Suppressor macrophage (primary cell): ENCODE data around the gene UGT2A3.
"Not testable (repeated sequence)": the region's sequence is repeated elsewhere in the genome, so short reads cannot be mapped to it uniquely, and the experiment has no call there.

Experiments used
- DNase-seq, 4 experiments: peaks; one replicate each; pipeline ENCODE4 v3.0.0-alpha.2; 2020 to 2022
- total RNA-seq, 17 experiments: gene quantifications; one replicate each; lab custom pipeline; 2026; ENCODE audit warnings: mixed read lengths in 6 of 17, inconsistent platforms in 3 of 17; lab: John Stamatoyannopoulos, UW

UGT2A3 gene
- total RNA-seq = 0 to 0.55 (median 0) reads per million in 17 experiments

DNA sequence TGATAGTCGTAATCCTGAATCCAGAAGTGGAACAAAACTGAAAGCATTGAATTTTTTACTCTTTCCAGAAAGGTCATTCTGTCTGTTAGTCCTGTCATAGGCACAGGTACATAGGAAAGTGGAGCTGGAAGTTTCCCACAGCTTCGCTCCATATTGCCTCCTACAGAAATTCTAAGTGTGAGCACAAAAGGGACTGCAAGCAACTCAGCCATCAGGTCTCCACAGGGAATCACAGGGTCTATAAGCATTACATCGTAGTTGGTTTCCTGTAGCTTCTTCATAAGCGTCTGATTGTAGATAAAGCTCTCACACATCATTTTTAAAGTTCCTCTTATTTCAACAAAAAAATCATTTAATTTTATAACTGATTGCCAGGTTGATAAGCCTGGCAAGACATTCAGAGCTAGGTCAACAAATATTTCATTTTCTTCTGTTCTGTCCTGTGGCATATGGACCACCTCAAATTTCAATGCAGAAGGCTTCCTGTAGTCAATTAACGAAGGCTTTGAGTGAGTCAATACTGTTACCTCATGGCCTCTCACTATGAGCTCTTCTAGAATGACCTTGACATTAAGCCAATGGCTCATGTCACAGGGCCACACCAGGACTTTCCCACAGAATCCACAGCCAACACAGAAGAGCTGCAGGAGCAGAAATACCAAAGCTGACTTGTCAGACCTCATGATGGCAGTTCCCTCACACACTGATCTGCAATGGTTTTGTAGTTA lies at the start of gene UGT2A3:
TSS of gene UGT2A3 (minus strand) at position 727 of the 728 bp plus-strand sequence. CDS start at position 683, 44 bp downstream.
- no peak for DNase-seq

DNA sequence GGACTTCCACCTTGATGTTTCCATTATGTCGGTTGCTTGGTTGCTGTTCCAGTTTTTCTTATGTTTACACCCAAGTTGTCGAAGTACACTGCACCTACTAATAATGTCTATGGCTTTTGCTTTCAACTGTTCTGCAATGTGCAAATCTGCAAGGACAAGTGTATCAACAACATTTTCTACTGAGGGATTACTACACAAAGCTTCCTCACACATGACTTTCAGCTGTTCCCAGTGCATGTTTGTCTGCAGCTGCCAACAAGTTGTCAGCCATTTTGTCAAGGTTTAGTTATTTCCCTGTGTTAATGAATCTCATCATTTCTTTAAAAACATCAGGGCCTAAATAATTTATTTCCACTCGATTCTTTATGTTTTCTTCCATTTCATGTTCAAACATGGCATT lies 45.4 kb upstream of the UGT2A3 start:
- DNase-seq = no peak

DNA sequence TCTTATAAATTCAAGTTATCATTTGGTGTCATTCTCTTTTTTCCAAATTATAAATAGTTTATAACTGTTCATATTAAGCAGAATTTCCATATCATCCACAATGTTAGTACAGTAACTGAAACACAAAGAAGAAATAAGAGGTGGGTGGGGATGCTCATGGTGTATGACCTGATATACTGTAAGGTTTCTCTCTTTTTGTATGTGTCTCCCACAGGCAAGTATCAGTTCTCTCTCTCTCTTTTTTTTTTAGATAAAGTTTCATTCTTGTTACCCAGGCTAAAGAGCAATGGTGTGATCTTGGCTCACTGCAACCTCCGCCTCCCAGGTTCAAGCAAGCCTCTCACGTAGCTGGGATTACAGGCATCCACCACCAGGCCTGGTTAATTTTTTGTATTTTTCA lies 43.7 kb upstream of the UGT2A3 start:
- DNase-seq = no peak

DNA sequence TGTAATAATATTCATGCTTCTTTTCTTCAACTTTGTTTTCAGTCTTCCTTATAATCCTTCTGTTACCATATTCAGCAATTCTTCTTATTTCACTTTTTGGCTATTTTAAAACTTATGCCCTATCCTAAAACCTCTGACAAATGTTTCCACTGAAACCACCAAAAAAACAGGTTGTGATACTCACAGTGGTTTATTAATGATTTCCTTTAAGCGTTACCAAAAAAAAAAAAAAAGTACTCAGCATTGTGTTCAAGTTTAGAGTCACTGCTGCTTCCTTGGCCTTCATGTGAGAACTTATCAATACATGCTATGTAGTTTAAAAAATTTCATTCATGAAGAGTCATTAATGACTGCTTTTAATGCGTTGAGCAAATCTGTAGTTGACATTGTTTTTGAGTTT lies 35.4 kb upstream of the UGT2A3 start:
- no peak for DNase-seq

DNA sequence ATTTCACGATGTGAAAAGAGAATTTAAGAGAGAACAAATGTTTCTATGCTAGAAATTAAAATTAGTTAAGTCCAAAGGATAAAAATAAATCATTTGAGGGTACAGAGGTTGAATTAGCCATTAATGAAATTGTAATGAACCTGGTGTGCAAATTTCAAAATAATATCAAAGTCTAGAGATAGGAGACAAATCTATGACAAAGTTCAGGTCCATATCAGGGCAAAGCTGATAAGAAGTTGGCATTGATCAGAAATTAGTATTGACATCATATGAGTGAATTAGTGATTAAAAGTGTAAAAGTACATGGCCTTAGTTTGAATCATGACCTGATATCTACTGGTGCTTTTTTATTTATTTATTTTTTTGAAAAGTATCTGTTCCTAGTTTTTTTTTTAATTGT lies 33.8 kb upstream of the UGT2A3 start:
- no peak for DNase-seq

DNA sequence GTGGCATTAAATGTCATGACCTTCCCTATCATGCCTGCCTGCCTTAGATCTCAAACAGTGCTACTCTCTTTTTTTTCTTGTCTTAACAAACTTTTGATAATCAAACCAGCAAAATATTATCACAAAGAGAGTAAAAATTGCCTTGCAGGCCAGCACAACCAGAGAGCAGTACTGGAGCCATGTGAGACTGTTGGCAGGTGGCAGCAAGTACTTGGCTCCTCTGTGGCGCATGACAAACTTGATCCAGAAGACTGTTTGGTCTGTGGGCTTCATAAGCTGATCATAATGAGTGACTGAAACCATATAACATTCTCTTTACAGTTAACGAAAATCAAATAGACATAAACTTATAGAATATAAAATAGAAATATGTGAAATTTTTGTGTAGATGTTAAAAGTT lies 33.3 kb upstream of the UGT2A3 start:
- DNase-seq = no peak

GRCh38 chr4:68963374-68963773 lies 11.8 kb upstream of the UGT2A3 start:
- DNase-seq = no peak

- no peak for DNase-seq
Observed at GRCh38 chr4:68962868-68963267, 11.3 kb upstream of the UGT2A3 start.

DNA sequence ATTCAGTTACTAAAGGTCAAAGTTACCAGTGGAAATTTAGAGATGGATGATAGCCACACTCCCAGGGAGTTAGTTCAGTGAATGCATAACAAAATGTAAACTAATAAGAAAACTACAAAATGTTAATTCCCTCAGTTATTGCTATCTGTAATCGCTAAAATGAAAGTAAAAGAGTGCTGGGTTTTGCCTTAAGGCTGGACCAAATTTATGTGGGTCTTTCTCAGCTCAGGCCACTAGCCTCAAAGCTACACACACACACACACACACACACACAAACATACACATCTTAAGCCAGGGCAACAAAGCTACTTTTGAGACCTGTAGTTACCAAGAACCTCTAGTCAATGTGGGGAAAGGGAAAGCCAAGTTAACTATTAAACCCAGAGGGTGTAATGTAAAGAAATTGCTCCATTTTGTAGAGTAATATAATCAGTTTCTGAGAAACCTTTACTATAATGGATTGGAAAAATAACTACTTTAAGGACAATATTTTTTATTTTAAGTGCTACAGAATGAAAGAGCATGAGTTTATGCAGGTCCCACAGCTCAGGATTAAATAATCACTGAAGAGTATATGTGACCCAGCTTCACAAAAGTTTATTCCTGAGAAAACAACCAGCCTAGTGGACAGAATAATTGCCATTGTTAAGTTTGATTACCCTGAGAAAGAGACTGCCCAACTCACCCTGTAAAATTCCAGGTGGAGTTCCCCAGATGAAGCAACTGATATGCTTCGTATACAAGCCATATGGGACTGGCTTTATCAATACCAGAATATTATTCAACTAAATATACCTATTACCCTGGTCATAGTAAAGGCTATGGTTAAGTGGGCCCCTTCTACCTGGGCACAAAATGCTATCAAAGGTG lies 8.9 kb upstream of the UGT2A3 start:
- no peak for DNase-seq

- DNase-seq = not testable (repeated sequence)
Observed at GRCh38 chr4:68959085-68959484, 7.5 kb upstream of the UGT2A3 start.

DNA sequence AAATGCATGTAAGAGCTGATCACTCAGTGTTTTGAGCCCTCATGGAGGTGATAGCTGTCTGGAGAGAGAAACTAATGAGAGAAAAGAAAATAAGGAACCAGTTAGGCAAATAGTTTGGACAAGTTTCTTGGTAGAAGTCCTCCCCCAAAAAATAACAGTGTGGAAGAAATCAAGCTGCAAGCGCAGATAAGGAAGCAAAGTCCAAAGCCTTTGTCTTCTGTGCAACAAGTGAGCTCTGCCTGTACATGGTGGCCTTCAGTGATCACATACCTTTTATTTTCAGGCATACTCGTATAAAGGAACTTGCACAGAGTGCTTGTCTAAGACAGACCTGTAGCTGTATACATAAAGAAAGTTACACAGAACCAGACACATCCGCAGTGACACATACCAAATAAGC lies 2.5 kb upstream of the UGT2A3 start:
- DNase-seq = no peak

GRCh38 chr4:68953056-68953596 lies 1.5 kb upstream of the UGT2A3 start:
- DNase-seq = no peak

DNA sequence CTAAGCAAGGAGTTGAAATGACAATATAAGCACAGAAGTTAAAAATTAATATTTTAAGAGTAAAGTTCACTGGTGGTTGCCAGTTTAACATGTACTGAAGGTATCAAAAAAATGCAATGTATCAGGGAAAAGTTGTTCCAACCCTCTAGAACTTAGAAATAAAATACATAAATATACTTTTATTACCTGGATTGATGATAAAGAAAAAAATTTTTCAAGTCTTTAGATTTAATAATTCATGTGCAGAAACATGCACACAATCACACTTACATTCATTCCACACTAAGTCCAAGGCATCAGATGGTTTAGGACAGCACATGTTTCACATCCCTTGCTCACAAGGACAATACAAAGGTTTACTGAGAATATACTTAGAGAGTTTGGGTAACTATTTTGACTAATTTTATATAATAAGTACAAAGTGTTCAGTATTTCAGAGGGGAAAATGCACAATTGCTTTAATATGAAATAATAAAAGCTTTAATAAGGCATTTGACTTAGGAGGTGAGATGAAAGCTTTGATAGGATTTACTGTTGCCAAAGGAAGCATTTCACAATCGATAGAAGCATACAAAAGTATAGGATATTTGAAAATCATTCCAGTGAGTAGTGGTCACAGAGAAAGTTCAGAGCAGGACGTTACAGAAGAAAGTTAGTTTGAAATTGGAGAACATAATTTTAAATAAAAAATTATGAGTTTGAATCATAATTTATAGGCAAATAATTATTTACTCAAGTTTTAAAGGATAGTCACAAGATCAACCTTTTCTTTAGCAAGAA lies 392 bp upstream of the UGT2A3 start:
- DNase-seq = no peak

GRCh38 chr4:68950033-68950432 lies 1.6 kb downstream of the UGT2A3 start:
- DNase-seq = no peak

DNA sequence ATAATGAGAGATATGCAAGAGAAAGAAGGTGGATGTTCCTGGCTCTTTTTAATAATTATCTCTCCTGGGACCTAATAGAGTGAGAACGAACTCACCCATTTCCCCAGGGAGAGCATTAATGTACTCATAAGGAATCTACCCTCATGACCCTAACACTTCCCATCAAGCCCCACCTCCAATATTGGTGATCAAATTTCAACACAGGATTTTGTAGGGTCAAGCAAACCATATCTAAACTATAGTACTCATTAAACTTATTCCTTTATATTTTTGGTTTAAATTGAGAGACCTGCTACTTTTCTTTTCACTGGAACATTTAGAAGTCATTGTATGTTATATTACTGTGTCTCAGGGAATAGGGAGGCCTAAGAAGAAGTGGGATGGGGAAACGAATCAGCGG lies 2.6 kb downstream of the UGT2A3 start:
- no peak for DNase-seq

GRCh38 chr4:68948044-68948743 lies 3.4 kb downstream of the UGT2A3 start:
- DNase-seq = no peak

DNA sequence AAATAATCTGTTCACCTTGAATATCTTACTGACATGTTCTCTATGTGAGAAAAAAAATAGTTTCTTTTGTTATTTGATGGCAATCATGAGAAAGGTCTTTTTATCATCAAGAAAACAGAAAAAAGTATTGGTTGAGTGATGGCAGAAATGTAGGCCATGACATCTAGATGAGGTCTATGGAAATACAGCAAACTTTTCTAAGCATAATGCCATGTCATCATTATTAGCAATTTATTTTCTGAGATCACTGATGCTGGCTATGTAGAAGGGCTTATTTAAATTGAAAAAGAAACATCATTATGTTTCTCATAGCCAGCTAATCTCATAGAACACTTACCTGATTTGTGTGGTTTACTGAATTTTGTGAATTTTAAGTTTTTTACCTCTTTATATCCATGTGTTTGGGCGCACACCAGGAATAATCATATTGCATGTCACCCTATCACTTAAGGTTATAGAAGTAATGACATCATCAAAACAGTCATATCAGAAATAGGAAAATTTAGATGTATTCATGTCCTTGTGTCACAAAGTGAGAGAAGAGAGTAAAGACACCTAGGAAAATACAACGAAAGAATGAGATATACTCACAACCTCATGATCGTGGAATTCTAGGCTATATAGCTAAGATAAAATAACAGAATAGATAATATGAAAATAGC lies 22.4 kb downstream of the UGT2A3 start:
- no peak for DNase-seq

- DNase-seq = no peak
Observed at GRCh38 chr4:68927165-68927564, 24.4 kb downstream of the UGT2A3 start.

- not testable (repeated sequence) for DNase-seq
Observed at GRCh38 chr4:68922202-68922601, 29.4 kb downstream of the UGT2A3 start.

DNA sequence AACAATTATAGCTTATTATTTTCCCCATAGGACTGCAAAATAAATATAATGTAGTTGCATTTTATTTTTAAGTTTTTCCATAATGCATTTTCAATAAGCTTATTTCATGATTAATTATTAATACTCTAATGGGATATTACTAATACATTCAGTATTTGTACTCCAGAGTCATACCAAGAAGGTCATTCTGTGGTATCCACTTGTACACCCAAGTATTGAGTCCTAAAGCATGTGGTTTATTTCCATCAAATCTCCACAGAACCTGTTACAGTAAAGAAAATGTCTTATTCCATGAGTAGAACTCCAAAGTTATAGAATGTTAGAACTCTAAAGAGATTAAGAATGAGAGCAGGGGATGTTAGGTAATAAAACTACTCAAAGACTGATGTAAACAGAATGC lies 30.6 kb downstream of the UGT2A3 start:
- DNase-seq = no peak

GRCh38 chr4:68917016-68917415 lies 34.6 kb downstream of the UGT2A3 start:
- no peak for DNase-seq

GRCh38 chr4:68912807-68913206 lies 38.8 kb downstream of the UGT2A3 start:
- DNase-seq = no peak
